ENCODE data around the gene KASH5. TPM values are rescaled to one million over a fixed set of nuclear protein-coding genes. Genes with fewer than 3 reads are reported as not detected.
A peak's percentile ranks its signal among the peaks of the same experiment; 100 is the strongest.
"Not testable (repeated sequence)": the region's sequence is repeated elsewhere in the genome, so short reads cannot be mapped to it uniquely, and the experiment has no call there.

The KASH5 gene
- total RNA-seq, 2 experiments from 2014 or later: not detected

DNA sequence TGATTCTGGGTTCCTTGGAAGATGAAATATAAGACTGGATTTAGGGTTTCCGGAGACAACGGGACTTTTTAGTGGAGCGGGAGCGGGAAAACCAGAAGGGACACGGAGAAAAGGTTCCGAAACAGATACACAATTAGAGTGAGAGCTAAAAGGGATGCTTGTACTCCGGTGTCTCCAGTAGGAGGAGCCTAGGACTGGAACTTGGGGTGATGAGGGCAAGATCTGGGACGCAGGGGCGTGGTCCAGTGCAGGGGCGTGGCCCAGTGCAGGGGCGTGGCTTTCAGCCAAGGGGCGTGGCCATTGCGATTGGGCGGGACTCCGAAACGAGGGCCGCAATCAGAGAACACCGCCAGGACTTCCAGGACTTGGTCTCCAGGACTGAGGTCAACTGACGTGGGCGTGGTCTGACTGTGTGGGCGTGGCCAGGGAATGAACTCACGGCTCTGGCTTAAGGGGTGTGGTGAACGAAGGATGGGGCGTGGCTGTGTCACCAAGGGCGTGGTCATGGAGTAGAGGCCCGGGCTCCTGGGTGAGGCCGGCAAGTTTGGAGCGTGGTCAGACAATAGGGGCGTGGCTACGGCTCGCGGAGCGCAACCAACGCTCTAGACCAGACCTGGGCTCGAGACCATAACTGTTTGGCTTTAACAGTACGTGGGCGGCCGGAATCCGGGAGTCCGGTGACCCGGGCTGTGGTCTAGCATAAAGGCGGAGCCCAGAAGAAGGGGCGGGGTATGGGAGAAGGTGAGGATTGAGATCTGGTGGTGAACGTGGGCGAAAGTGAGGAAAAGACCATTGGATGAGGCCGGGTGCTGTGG is 24.6 kb upstream of the KASH5 start, which contains the start of gene DKKL1:
Gene DKKL1 (plus strand): TSS at position 610 of the 815 bp plus-strand sequence. CDS start 122 bp downstream, at position 732.
- Mint-ChIP-seq H3K36me3 (ENCODE audit: low read depth) (no peaks in the 10 kb centered on the region), H3K4me3 (no peak within 1 kb of the TSS), H3K27ac (no peak within 1 kb of the TSS), H3K4me1 (ENCODE audit: low read depth) (peaks cover 5% of the 10 kb centered on the region), H3K27me3 (ENCODE audit: low read depth) (peaks cover 31% of the 10 kb centered on the region), H3K9me3 (ENCODE audit: insufficient read depth) (no peaks in the 10 kb centered on the region)
- ChIA-PET CTCF (no interaction called here), POLR2A (no interaction called here)
- ATAC-seq: peak; percentile 82
- peak; percentile 80 for DNase-seq

GRCh38 chr19:49364083-49364737 is 23.8 kb upstream of the KASH5 start:
- Mint-ChIP-seq H3K4me3 (no peak overlapping the region), H3K27ac (no peak overlapping the region), H3K36me3 (ENCODE audit: low read depth) (no peaks in the 10 kb centered on the region), H3K27me3 (ENCODE audit: low read depth) (peaks cover 31% of the 10 kb centered on the region), H3K4me1 (ENCODE audit: low read depth) (peaks cover 5% of the 10 kb centered on the region), H3K9me3 (ENCODE audit: insufficient read depth) (peaks cover 5% of the 10 kb centered on the region)
- ChIA-PET POLR2A (no interaction called here), CTCF (no interaction called here)
- DNase-seq: no peak
- no peak for ATAC-seq

DNA sequence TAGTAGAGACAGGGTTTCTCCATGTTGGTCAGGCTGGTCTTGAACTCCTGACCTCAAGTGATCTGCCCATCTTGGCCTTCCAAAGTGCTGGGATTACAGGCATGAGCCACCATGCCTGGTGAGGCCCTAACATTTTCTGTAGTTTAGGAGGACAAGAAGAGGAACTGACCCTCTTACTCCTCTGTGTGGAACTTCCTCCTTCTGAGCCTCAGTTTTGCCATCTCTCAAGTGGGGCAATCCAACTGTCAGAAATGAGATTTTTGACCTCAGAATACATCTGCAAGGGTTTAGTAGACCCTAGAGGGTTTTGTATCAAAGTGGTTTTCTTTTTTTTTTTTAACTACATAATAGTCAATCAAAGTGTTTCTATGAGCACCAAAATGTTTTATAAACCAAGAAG is 21.9 kb upstream of the KASH5 start:
- ChIA-PET CTCF (no interaction called here), POLR2A (no interaction called here)
- no peak overlapping the region for H3K4me3 Mint-ChIP-seq

DNA sequence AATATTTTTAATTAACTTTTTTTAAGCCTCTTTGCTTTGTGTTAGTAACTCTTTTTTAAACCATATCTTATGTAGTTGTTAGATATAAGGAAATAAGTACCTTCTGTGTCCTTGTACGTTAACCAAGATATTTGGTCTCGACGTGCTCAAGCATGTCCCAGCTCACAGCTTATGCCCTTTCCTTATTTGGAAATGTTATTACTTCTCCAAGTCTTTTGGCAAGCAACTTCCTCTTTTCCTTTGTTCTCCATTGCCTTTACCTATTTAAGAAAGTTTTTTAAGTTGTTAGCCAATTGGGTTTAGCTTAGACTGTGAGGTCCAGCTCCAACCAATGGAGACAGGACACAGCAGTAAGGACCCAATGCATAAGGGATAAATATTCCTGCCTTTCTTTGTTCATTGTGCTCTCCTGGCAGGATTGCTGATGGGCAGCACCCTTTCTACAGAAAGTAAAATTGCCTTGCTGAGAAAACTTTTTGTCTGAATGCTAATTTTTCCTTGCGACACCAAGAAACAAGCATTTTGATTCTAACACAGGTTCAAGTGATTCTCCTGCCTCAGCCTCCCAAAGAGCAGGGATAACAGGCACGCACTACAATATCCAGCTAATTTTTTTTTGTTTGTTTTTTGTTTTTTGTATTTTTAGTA is 19.2 kb upstream of the KASH5 start:
- Mint-ChIP-seq H3K9me3 (ENCODE audit: insufficient read depth) (peaks cover 16% of the 10 kb centered on the region), H3K36me3 (ENCODE audit: low read depth) (no peaks in the 10 kb centered on the region), H3K4me3 (no peak overlapping the region), H3K27ac (no peak overlapping the region), H3K27me3 (ENCODE audit: low read depth) (peaks cover 15% of the 10 kb centered on the region), H3K4me1 (ENCODE audit: low read depth) (no peaks in the 10 kb centered on the region)
- ChIA-PET CTCF (no interaction called here), POLR2A (no interaction called here)
- ATAC-seq (no peak), DNase-seq (no peak)

More for the DNA sequence above, 21.9 kb upstream of the KASH5 start:
- H3K27me3 Mint-ChIP-seq (ENCODE audit: low read depth): peaks cover 24% of the 10 kb centered on the region
- peaks cover 16% of the 10 kb centered on the region for H3K9me3 Mint-ChIP-seq (ENCODE audit: insufficient read depth)
- H3K36me3 Mint-ChIP-seq (ENCODE audit: low read depth): no peaks in the 10 kb centered on the region
- no peak overlapping the region for H3K27ac Mint-ChIP-seq
- no peak for ATAC-seq
- peaks cover 5% of the 10 kb centered on the region for H3K4me1 Mint-ChIP-seq (ENCODE audit: low read depth)
- no peak for DNase-seq

GRCh38 chr19:49371184-49371583 is 16.9 kb upstream of the KASH5 start:
- Mint-ChIP-seq H3K27me3 (ENCODE audit: low read depth) (peaks cover 5% of the 10 kb centered on the region), H3K4me3 (no peak overlapping the region), H3K36me3 (ENCODE audit: low read depth) (no peaks in the 10 kb centered on the region), H3K9me3 (ENCODE audit: insufficient read depth) (peaks cover 16% of the 10 kb centered on the region), H3K4me1 (ENCODE audit: low read depth) (no peaks in the 10 kb centered on the region), H3K27ac (no peak overlapping the region)
- POLR2A ChIA-PET: no interaction called here
- ATAC-seq (no peak), DNase-seq (no peak)
- CTCF ChIA-PET: no interaction called here

GRCh38 chr19:49373174-49373573 is 14.9 kb upstream of the KASH5 start:
- H3K27ac Mint-ChIP-seq; H3K27me3 Mint-ChIP-seq (ENCODE audit: low read depth); H3K36me3 Mint-ChIP-seq (ENCODE audit: low read depth); H3K4me1 Mint-ChIP-seq (ENCODE audit: low read depth); H3K4me3 Mint-ChIP-seq; POLR2A ChIA-PET; DNase-seq; ATAC-seq: not testable (repeated sequence)
- peaks cover 16% of the 10 kb centered on the region for H3K9me3 Mint-ChIP-seq (ENCODE audit: insufficient read depth)
- CTCF ChIA-PET: interaction anchor here (1.3 kb wide), 1 partner anchor 148 kb away, joined by 3 read pairs; no protein-coding TSS in a partner anchor

DNA sequence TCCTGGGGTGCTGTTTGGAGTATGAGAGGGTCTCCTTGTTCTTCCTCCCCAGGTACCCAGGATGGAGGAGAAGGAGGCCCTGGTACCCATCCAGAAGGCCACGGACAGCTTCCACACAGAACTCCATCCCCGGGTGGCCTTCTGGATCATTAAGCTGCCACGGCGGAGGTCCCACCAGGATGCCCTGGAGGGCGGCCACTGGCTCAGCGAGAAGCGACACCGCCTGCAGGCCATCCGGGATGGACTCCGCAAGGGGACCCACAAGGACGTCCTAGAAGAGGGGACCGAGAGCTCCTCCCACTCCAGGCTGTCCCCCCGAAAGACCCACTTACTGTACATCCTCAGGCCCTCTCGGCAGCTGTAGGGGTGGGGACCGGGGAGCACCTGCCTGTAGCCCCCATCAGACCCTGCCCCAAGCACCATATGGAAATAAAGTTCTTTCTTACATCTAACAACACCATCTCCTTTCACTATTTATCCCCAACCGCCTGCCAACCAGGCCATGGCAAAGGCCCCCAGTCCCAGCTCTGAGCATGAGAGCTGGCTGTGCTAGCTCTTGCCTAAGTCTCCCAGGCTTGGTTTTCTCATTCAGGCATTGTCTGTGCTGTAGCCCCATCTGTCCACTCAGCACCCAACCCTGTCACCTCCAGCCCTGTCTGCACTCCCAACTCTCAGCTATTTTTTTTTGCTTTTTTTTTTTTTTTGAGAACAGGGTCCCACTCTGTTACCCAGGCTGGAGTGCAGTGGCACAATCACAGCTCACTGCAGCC is 13.2 kb upstream of the KASH5 start:
- peaks cover 4% of the 10 kb centered on the region for H3K9me3 Mint-ChIP-seq (ENCODE audit: insufficient read depth)
- ATAC-seq: no peak
- no peak for DNase-seq
- no peaks in the 10 kb centered on the region for H3K36me3 Mint-ChIP-seq (ENCODE audit: low read depth)
- H3K27ac Mint-ChIP-seq: no peak overlapping the region
- no peaks in the 10 kb centered on the region for H3K4me1 Mint-ChIP-seq (ENCODE audit: low read depth)
- CTCF ChIA-PET: interaction anchor here (0.6 to 1.5 kb wide), 3 partner anchors 16 to 201 kb away, joined by 3 read pairs; no protein-coding TSS in a partner anchor
- peaks cover 8% of the 10 kb centered on the region for H3K27me3 Mint-ChIP-seq (ENCODE audit: low read depth)
- POLR2A ChIA-PET: no interaction called here
- H3K4me3 Mint-ChIP-seq: no peak overlapping the region

DNA sequence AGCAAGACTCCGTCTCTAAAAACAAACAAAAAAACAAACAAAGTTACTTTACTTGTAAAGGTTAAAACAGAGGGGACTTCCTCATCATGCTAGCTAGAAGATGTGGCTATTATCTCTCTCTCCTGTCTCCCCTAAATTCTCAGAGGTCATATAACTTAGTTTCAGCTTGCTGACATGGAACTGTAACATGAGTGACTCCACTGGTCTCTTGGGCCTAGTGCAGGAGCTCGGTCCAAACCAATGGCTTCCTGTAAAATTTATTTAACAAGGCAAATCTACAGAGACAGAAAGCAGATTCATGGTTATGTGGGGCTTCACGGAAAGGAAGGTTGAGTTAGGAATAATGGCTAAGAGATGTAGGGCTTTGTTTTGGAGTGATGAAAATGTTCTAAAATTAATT is 9.5 kb upstream of the KASH5 start:
- ChIA-PET CTCF (no interaction called here), POLR2A (no interaction called here)
- ATAC-seq: no peak

GRCh38 chr19:49380391-49380790 is 7.7 kb upstream of the KASH5 start:
- Mint-ChIP-seq H3K9me3 (ENCODE audit: insufficient read depth) (peaks cover 9% of the 10 kb centered on the region), H3K27ac (no peak overlapping the region), H3K4me3 (no peak overlapping the region), H3K36me3 (ENCODE audit: low read depth) (no peaks in the 10 kb centered on the region), H3K4me1 (ENCODE audit: low read depth) (no peaks in the 10 kb centered on the region), H3K27me3 (ENCODE audit: low read depth) (peaks cover 8% of the 10 kb centered on the region)
- ATAC-seq (no peak), DNase-seq (no peak)
- ChIA-PET POLR2A (no interaction called here), CTCF (interaction anchor here (1.6 to 1.7 kb wide), 2 partner anchors 11 to 166 kb away, joined by 3 to 5 read pairs; no protein-coding TSS in a partner anchor)

More for the DNA sequence above, 9.5 kb upstream of the KASH5 start:
- Mint-ChIP-seq H3K36me3 (ENCODE audit: low read depth) (no peaks in the 10 kb centered on the region), H3K9me3 (ENCODE audit: insufficient read depth) (peaks cover 9% of the 10 kb centered on the region), H3K27me3 (ENCODE audit: low read depth) (peaks cover 5% of the 10 kb centered on the region), H3K4me3 (no peak overlapping the region), H3K4me1 (ENCODE audit: low read depth) (no peaks in the 10 kb centered on the region), H3K27ac (no peak overlapping the region)
- DNase-seq: no peak

DNA sequence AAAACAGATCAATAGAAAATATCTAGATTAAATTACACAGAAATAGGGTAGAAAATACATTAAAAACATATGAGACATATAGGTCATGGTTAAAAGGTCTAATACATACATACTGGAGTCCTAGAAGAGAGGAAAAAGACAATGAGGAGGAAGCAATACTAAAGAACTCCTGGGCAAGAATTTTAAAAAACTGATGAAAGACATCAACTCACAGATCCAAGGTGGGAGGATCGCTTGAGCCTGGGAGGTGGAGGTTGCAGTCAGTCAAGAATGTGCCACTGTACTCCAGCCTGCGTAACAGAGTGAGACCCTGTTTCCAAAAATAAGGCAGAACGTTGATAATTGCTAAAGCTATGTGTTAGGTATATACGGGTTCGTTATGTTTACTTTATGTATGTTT is 5.4 kb upstream of the KASH5 start:
- Mint-ChIP-seq H3K4me1 (ENCODE audit: low read depth) (peaks cover 2% of the 10 kb centered on the region), H3K27ac (no peak overlapping the region), H3K36me3 (ENCODE audit: low read depth) (no peaks in the 10 kb centered on the region), H3K4me3 (no peak overlapping the region), H3K9me3 (ENCODE audit: insufficient read depth) (peaks cover 9% of the 10 kb centered on the region), H3K27me3 (ENCODE audit: low read depth) (peaks cover 5% of the 10 kb centered on the region)
- ChIA-PET POLR2A (no interaction called here), CTCF (interaction anchor here (1.8 kb wide), 1 partner anchor 9 kb away, joined by 9 read pairs; no protein-coding TSS in a partner anchor)
- ATAC-seq (no peak), DNase-seq (no peak)

- POLR2A ChIA-PET: no interaction called here
- H3K36me3 Mint-ChIP-seq (ENCODE audit: low read depth): no peaks in the 10 kb centered on the region
Observed at GRCh38 chr19:49383599-49383998, 4.5 kb upstream of the KASH5 start.

More at GRCh38 chr19:49383599-49383998, 4.5 kb upstream of the KASH5 start:
- Mint-ChIP-seq H3K27me3 (ENCODE audit: low read depth) (peaks cover 5% of the 10 kb centered on the region), H3K4me1 (ENCODE audit: low read depth) (peaks cover 5% of the 10 kb centered on the region), H3K27ac (no peak overlapping the region), H3K4me3 (no peak overlapping the region), H3K9me3 (ENCODE audit: insufficient read depth) (peaks cover 9% of the 10 kb centered on the region)
- DNase-seq: no peak
- CTCF ChIA-PET: interaction anchor here (0.8 to 1.8 kb wide), 2 partner anchors 8 to 56 kb away, joined by 3 to 9 read pairs; no protein-coding TSS in a partner anchor
- ATAC-seq: no peak
